Measurements from ENCODE around the gene SYT13.

SYT13 gene

DNA sequence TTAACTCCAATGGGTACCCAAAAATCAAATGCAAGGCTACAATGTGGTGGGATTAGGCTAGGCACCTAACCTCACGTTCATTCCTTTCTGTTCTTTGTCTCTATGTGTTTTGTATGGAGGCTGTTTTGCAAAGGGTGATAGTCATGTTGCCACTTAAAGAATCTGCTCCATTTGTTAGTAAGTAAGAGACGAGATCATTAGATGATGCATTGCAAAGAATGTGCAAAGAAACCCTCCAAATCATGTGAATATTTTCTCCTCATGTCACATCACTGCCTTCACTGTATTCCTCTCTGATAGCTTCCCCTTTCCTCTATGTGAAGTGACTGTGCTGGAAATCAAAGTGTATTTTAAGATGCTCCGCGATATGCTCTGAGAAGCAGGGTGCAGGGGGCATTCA is 11.9 kb downstream of the SYT13 start:
- no peak overlapping the region for H3K27ac ChIP-seq
- POLR2A ChIA-PET (ENCODE audit: low non-redundant PET): no interaction called here
- CTCF ChIA-PET: no interaction called here
- no peak for DNase-seq (ENCODE audit: low spot score)
- TF ChIP-seq, protein P1, sequence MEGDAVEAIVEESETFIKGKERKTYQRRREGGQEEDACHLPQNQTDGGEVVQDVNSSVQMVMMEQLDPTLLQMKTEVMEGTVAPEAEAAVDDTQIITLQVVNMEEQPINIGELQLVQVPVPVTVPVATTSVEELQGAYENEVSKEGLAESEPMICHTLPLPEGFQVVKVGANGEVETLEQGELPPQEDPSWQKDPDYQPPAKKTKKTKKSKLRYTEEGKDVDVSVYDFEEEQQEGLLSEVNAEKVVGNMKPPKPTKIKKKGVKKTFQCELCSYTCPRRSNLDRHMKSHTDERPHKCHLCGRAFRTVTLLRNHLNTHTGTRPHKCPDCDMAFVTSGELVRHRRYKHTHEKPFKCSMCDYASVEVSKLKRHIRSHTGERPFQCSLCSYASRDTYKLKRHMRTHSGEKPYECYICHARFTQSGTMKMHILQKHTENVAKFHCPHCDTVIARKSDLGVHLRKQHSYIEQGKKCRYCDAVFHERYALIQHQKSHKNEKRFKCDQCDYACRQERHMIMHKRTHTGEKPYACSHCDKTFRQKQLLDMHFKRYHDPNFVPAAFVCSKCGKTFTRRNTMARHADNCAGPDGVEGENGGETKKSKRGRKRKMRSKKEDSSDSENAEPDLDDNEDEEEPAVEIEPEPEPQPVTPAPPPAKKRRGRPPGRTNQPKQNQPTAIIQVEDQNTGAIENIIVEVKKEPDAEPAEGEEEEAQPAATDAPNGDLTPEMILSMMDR (conservative IDR thresholded peaks at IDR 0.05; ENCODE audit: low read depth): no peak

DNA sequence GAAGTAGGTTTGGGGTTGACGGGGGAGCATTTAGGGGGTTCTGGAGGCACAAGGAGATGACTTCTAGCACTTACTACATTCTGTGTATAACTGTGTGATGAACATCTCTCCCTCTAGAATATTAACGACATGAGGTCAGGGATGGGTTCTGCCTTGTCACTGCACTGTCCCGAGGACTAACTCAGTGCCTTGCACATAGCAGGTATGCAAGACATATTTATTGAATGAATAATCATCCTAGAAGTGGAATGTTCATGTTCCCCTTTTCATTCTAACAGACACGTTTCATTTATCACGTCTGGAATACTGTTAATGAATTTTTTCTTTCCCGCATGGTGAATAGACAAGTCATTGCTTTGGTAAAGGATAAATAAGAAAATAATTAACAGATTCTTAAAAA is 12.6 kb downstream of the SYT13 start:
- ChIA-PET CTCF (interaction anchor here (0.8 kb wide), 1 partner anchor 163 kb away, joined by 3 read pairs; no protein-coding TSS in a partner anchor), POLR2A (ENCODE audit: low non-redundant PET) (no interaction called here)
- no peak for DNase-seq (ENCODE audit: low spot score)
- TF ChIP-seq, protein P1 (conservative IDR thresholded peaks at IDR 0.05; ENCODE audit: low read depth): no peak
- no peak overlapping the region for H3K27ac ChIP-seq

DNA sequence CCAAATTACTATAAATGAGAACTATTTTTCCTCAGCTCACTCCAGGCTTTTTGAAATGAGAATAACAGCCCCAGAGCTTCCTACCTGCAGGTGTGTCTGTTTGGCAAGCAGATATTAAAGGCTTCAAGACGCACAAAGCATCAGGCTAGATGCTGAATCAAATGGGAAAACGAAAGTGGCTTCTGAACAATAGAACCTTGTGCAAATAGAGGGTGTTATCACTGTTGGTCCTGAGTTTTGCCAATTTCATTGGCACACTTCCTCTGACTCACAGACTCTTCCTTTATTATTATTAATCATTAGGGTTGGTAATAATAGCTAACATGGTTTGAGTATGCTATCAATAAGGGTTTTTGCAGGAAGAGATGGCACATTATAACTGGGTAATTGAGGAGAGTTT is 13.4 kb downstream of the SYT13 start:
- TF ChIP-seq, protein P1 (conservative IDR thresholded peaks at IDR 0.05; ENCODE audit: low read depth): no peak
- DNase-seq (ENCODE audit: low spot score): no peak
- no peak overlapping the region for H3K27ac ChIP-seq
- ChIA-PET CTCF (interaction anchor here (0.8 kb wide), 1 partner anchor 162 kb away, joined by 3 read pairs; no protein-coding TSS in a partner anchor), POLR2A (ENCODE audit: low non-redundant PET) (no interaction called here)

DNA sequence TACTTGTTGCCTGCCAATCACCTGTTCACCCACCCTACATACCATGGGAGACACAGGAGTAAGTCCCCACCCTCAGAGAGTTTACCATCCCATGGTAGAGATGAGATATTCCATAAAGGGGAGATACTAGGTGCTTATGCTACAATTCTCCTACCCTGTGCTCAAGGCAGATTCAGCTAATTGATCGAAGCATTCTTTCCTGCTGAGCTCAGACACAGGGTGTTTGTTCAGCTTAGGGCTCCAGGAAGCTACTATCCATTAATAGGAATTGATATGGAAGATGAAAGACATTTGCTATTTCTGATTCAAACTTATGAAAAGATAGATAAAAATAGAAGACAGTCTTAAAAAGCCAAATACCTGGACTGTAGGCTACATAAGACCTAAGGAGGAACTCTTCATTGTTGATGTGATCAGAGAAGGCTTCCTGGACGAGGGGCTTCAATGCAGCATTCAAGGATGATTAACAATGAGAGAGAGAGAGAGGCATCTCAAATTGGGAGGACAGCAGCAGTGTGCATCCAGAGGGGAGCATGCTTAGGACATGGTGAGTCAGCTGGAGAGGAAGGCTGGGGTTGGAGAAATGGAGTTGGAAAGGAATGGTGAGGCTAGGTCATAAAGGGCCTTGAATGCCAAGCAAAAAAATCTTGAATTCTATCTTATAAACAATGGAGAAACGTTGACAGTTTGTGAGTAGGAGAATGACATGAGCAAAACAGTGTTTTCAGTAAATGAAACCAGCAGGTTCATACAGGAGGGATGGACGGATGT is 15.0 kb downstream of the SYT13 start:
- ChIA-PET CTCF (interaction anchor here (3.0 kb wide), 1 partner anchor 18 kb away, joined by 9 read pairs; no protein-coding TSS in a partner anchor), POLR2A (ENCODE audit: low non-redundant PET) (no interaction called here)

DNA sequence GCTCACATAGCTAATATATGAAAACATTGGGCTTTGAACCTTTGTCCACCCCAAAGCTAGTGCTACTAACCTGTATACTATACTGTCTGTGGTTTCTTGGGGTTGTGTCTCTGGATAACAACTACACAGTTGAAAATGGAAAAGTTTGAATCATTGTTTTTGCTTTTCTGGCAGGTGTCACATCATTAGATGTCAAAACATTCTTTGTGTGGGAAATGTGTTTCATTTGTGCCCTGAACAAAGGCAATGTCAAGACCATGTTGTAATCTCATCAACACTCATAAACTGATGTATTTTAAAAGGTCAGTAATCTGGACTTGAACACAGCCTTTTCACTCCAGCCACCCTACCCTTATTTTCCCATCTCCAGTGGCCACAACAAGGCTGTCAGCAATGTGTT is 16.5 kb downstream of the SYT13 start:
- TF ChIP-seq, protein P1 (conservative IDR thresholded peaks at IDR 0.05; ENCODE audit: low read depth): no peak
- POLR2A ChIA-PET (ENCODE audit: low non-redundant PET): no interaction called here
- CTCF ChIA-PET: interaction anchor here (0.8 to 3.0 kb wide), 2 partner anchors 17 to 486 kb away, joined by 3 to 9 read pairs; no protein-coding TSS in a partner anchor
- DNase-seq (ENCODE audit: low spot score): no peak
- no peak overlapping the region for H3K27ac ChIP-seq

More for the DNA sequence above, 15.0 kb downstream of the SYT13 start:
- TF ChIP-seq, protein P1 (conservative IDR thresholded peaks at IDR 0.05; ENCODE audit: low read depth): no peak
- no peak overlapping the region for H3K27ac ChIP-seq
- DNase-seq (ENCODE audit: low spot score): no peak

DNA sequence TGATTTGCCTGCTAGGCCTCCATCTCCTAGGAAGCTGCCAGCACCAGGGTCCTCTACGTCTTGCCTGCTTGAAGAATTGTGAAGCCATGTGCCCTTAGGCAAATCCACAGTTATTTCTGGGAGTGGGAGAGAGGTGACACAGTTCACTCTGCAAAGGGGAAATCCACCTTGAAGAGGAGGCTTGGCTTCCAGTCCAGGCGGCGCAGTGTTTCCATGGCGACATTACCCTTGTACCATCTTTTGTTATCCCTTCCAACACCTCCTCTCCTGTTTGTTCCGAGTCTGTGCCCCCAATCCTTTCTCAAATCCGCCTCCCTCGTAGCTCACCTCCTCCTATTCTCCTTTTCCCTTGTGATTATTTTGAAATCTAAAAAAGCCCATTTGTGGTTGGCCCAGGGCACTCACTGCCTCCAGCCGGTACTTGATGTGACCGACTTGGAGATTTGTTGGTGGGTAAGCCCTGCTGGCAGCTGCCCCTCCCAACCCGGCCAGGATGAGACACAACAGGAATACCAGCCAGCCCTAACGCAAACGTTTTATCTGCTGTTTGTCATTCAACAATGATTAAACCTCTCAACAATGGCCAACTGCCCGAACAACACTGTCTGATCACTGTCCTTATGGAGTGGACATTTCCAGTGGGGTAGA is 18.4 kb downstream of the SYT13 start:
- DNase-seq (ENCODE audit: low spot score): no peak
- POLR2A ChIA-PET (ENCODE audit: low non-redundant PET): no interaction called here

More for the DNA sequence above, 18.4 kb downstream of the SYT13 start:
- TF ChIP-seq, protein P1 (conservative IDR thresholded peaks at IDR 0.05; ENCODE audit: low read depth): no peak
- CTCF ChIA-PET: no interaction called here
- no peak overlapping the region for H3K27ac ChIP-seq
